WTC11 (cell line): Measurements from ENCODE around the gene IL36G. TPM values are rescaled to one million over a fixed set of nuclear protein-coding genes. Genes with fewer than 3 reads are reported as not detected.
A peak's percentile ranks its signal among the peaks of the same experiment; 100 is the strongest.

Experiments used
- ATAC-seq: fragments of 200-7000 bp; cut with Tn5 transposase; 2 replicates; pipeline ENCODE4 v1.10.0; 2021; ENCODE audit warnings: mild to moderate bottlenecking, moderate library complexity
- CTCF ChIA-PET: fragments of 300-600 bp; sonication (Branson Sonifier 250); formaldehyde crosslinking; loops from one replicate; lab custom pipeline; 2021; ENCODE audit warnings: antibody characterized with exemption; lab: Charles Lee
- POLR2A ChIA-PET: fragments of 350-600 bp; sonication (Branson Sonifier 250); formaldehyde crosslinking; loops from one replicate; lab custom pipeline; 2021; ENCODE audit warnings: antibody characterized with exemption; lab: Charles Lee
- DNase-seq: peaks from one replicate; pipeline ENCODE4 v3.0.0; 2021; ENCODE audit warnings: low spot score
- H3K27ac Mint-ChIP-seq: 2 replicates; pipeline ENCODE4 v1.8.0; 2021; ENCODE audit warnings: mixed read lengths
- H3K27me3 Mint-ChIP-seq: 2 replicates; pipeline ENCODE4 v1.8.0; 2021; ENCODE audit warnings: low read depth, mild to moderate bottlenecking, moderate library complexity, mixed read lengths
- H3K36me3 Mint-ChIP-seq: 2 replicates; pipeline ENCODE4 v1.8.0; 2021; ENCODE audit warnings: mixed read lengths
- H3K4me1 Mint-ChIP-seq: 2 replicates; pipeline ENCODE4 v1.8.0; 2022; ENCODE audit warnings: mixed read lengths
- H3K4me3 Mint-ChIP-seq: 2 replicates; pipeline ENCODE4 v1.8.0; 2021; ENCODE audit warnings: mild to moderate bottlenecking, moderate library complexity, mixed read lengths
- H3K9me3 Mint-ChIP-seq: 2 replicates; pipeline ENCODE4 v1.8.0; 2021; ENCODE audit warnings: mixed read lengths
- AFF4 ChIP-seq: sonication (generic); formaldehyde crosslinking; IDR thresholded peaks from 2 replicates; pipeline ENCODE4 v1.8.1; 2023; ENCODE audit warnings: mild to moderate bottlenecking, missing genetic modification reagents, borderline replicate concordance
- CREB1 ChIP-seq: sonication (generic); formaldehyde crosslinking; IDR thresholded peaks from 2 replicates; pipeline ENCODE4 v1.8.0; 2023; ENCODE audit warnings: mild to moderate bottlenecking, missing genetic modification reagents
- CTCF ChIP-seq: fragments of 200-600 bp; IDR thresholded peaks from 2 replicates; pipeline ENCODE4 v1.8.0; 2022; ENCODE audit warnings: antibody characterized with exemption
- ERG ChIP-seq: fragments of 250-450 bp; sonication (Bioruptor Pico); IDR thresholded peaks from 2 replicates; pipeline ENCODE4 v1.8.0; 2021; ENCODE audit warnings: mild to moderate bottlenecking
- FOXJ3 ChIP-seq: sonication (generic); formaldehyde crosslinking; IDR thresholded peaks from 2 replicates; pipeline ENCODE4 v1.9.0; 2021; ENCODE audit warnings: missing genetic modification reagents, mild to moderate bottlenecking, borderline replicate concordance
- FOXK1 ChIP-seq: sonication (generic); formaldehyde crosslinking; IDR thresholded peaks from 2 replicates; pipeline ENCODE4 v1.8.0; 2022; ENCODE audit warnings: mild to moderate bottlenecking, moderate library complexity, missing genetic modification reagents
- FOXP4 ChIP-seq: sonication (generic); formaldehyde crosslinking; IDR thresholded peaks from 2 replicates; pipeline ENCODE4 v1.8.0; 2022; ENCODE audit warnings: mild to moderate bottlenecking, missing genetic modification reagents
- MAX ChIP-seq: sonication (generic); formaldehyde crosslinking; IDR thresholded peaks from 2 replicates; pipeline ENCODE4 v1.8.0; 2022; ENCODE audit warnings: mild to moderate bottlenecking, missing genetic modification reagents
- PRRX2 ChIP-seq: fragments of 250-450 bp; sonication (Bioruptor Pico); IDR thresholded peaks from 2 replicates; pipeline ENCODE4 v1.8.0; 2021; ENCODE audit warnings: mild to moderate bottlenecking
- SMAD4 ChIP-seq: sonication (generic); formaldehyde crosslinking; IDR thresholded peaks from 2 replicates; pipeline ENCODE4 v1.8.0; 2022; ENCODE audit warnings: mild to moderate bottlenecking, missing genetic modification reagents
- ZNF138 ChIP-seq: sonication (generic); formaldehyde crosslinking; conservative IDR thresholded peaks from 2 replicates; pipeline ENCODE4 v1.8.1; 2022; ENCODE audit warnings: mild to moderate bottlenecking, moderate library complexity, missing genetic modification reagents
- ZNF281 ChIP-seq: sonication (generic); formaldehyde crosslinking; IDR thresholded peaks from 2 replicates; pipeline ENCODE4 v1.8.0; 2023; ENCODE audit warnings: mild to moderate bottlenecking, missing genetic modification reagents
- ZNF423 ChIP-seq: fragments of 250-450 bp; sonication (Bioruptor Pico); IDR thresholded peaks from 2 replicates; pipeline ENCODE4 v2.1.2; 2022; ENCODE audit warnings: mild to moderate bottlenecking, moderate library complexity
- total RNA-seq: library from RNA; stranded (reverse); gene quantifications from 3 replicates; pipeline ENCODE4 v1.2.3, GENCODE V29; 2021

IL36G gene
- total RNA-seq, 1 experiment from 2014 or later, result not detected

- no peak for TF ChIP-seq AFF4 (CRISPR knock-in tag)
- TF ChIP-seq, all 79 proteins: peak for 0
These were observed 36.8 kb upstream of the IL36G start (continued) for GRCh38 chr2:112940859-112941625.

GRCh38 chr2:112941753-112942653, 35.8 kb upstream of the IL36G start:
- no peak for TF ChIP-seq ZNF281
- 0 out of 2 replicates have a peak, but pooled peaks have one; percentile 32 for TF ChIP-seq ERG (CRISPR knock-in tag)
- no peak for TF ChIP-seq FOXP4 (CRISPR knock-in tag)
- TF ChIP-seq ZNF423 (CRISPR knock-in tag), result no peak
- no peak for TF ChIP-seq SMAD4 (CRISPR knock-in tag)
- TF ChIP-seq MAX (CRISPR knock-in tag), result peak; percentile 61; the same call in 1 of the 2 replicates
- no peak for TF ChIP-seq FOXJ3
- peak; percentile 71 for TF ChIP-seq CTCF
- no peak for TF ChIP-seq FOXK1
- no peak for TF ChIP-seq ZNF138 (CRISPR knock-in tag)
- TF ChIP-seq PRRX2 (CRISPR knock-in tag), result no peak
- TF ChIP-seq CREB1, result no peak
- H3K4me1 Mint-ChIP-seq, result no peaks in the 10 kb centered on the region
- H3K4me3 Mint-ChIP-seq, result no peak overlapping the region
- ATAC-seq (peak; percentile 100), DNase-seq (peak; percentile 89)
- ChIA-PET CTCF (interaction anchor here (0.6 to 4.7 kb wide), 84 partner anchors 9 to 417 kb away, joined by 3 to 141 read pairs (median 4); partner anchors contain the start of genes CKAP2L, IL1A, IL36G and SLC20A1), POLR2A (interaction anchor here (0.7 kb wide), 1 partner anchor 50 kb away, joined by 3 read pairs; no protein-coding TSS in a partner anchor)
- peaks cover 44% of the 10 kb centered on the region for H3K27me3 Mint-ChIP-seq
- H3K27ac Mint-ChIP-seq, result no peak overlapping the region
- H3K36me3 Mint-ChIP-seq, result no peaks in the 10 kb centered on the region
- H3K9me3 Mint-ChIP-seq, result no peaks in the 10 kb centered on the region
